ENCODE data around the gene EEIG2. TPM values are rescaled to one million over a fixed set of nuclear protein-coding genes. Genes with fewer than 3 reads are reported as not detected.

The EEIG2 gene
- total and polyA plus RNA-seq, 9 of the 15 experiments (the other 6 are each of a cell fraction or from before 2014, with no cell fraction given): 6.1 to 26.9 (median 15.2) TPM

- peak; percentile 40; the same call in 1 of the 2 replicates for TF ChIP-seq RNF2 (IDR thresholded peaks at IDR 0.05)
- TF ChIP-seq HMGXB4 (CRISPR knock-in tag; IDR thresholded peaks at IDR 0.05): peak; percentile 77; the same call in 1 of the 2 replicates
- TF ChIP-seq SPI1 (IDR thresholded peaks at IDR 0.05; ENCODE audit: borderline replicate concordance, low read depth, low read length): peak; percentile 85
- 0 out of 2 replicates have a peak, but pooled peaks have one; percentile 19 for TF ChIP-seq GTF2E2 (tag; IDR thresholded peaks at IDR 0.05)
- TF ChIP-seq ILF3 (IDR thresholded peaks at IDR 0.05; ENCODE audit: borderline replicate concordance): peak; percentile 64; the same call in 1 of the 2 replicates
- peak; percentile 80 for TF ChIP-seq FOXM1 (IDR thresholded peaks at IDR 0.05; ENCODE audit: low read depth)
- no peak; the same call in 1 of the 2 replicates for TF ChIP-seq FOXM1 (CRISPR knock-in tag; IDR thresholded peaks at IDR 0.05; ENCODE audit: low read depth)
- peak; percentile 79 for TF ChIP-seq CBX5 (IDR thresholded peaks at IDR 0.05; ENCODE audit: borderline replicate concordance, low read depth)
- TF ChIP-seq SMAD4 (CRISPR knock-in tag; conservative IDR thresholded peaks at IDR 0.05): peak; percentile 97
- no peak for TF ChIP-seq GTF2A2 (tag; IDR thresholded peaks at IDR 0.05)
- TF ChIP-seq, protein P1, sequence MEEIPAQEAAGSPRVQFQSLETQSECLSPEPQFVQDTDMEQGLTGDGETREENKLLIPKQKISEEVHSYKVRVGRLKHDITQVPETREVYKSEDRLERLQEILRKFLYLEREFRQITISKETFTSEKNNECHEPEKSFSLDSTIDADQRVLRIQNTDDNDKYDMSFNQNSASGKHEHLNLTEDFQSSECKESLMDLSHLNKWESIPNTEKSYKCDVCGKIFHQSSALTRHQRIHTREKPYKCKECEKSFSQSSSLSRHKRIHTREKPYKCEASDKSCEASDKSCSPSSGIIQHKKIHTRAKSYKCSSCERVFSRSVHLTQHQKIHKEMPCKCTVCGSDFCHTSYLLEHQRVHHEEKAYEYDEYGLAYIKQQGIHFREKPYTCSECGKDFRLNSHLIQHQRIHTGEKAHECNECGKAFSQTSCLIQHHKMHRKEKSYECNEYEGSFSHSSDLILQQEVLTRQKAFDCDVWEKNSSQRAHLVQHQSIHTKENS (CRISPR knock-in tag; IDR thresholded peaks at IDR 0.05): no peak
- TF ChIP-seq, protein P2, sequence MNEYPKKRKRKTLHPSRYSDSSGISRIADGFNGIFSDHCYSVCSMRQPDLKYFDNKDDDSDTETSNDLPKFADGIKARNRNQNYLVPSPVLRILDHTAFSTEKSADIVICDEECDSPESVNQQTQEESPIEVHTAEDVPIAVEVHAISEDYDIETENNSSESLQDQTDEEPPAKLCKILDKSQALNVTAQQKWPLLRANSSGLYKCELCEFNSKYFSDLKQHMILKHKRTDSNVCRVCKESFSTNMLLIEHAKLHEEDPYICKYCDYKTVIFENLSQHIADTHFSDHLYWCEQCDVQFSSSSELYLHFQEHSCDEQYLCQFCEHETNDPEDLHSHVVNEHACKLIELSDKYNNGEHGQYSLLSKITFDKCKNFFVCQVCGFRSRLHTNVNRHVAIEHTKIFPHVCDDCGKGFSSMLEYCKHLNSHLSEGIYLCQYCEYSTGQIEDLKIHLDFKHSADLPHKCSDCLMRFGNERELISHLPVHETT (CRISPR knock-in tag; conservative IDR thresholded peaks at IDR 0.05 in 1 of 2, IDR thresholded peaks at IDR 0.05 in 1 of 2): peak in 1 of 2 experiments; percentile 93; a peak in 2 of 4 replicates
- TF ChIP-seq ZBTB12 (CRISPR knock-in tag; IDR thresholded peaks at IDR 0.05): peak; percentile 62
- peak; percentile 44; the same call in 1 of the 2 replicates for TF ChIP-seq ZNF197 (CRISPR knock-in tag; IDR thresholded peaks at IDR 0.05; ENCODE audit: low read depth)
- no peak for TF ChIP-seq BDP1 (IDR thresholded peaks at IDR 0.05; ENCODE audit: insufficient read depth, insufficient read length)
- TF ChIP-seq MTA1 (IDR thresholded peaks at IDR 0.05; ENCODE audit: borderline replicate concordance): peak; percentile 64; the same call in 1 of the 2 replicates
- TF ChIP-seq TAF1 (IDR thresholded peaks at IDR 0.05; ENCODE audit: control insufficient read depth, extremely low read depth, insufficient read depth, low read length, severe bottlenecking): peak; percentile 78
- peak; percentile 81; the same call in 1 of the 2 replicates for TF ChIP-seq L3MBTL2 (IDR thresholded peaks at IDR 0.05)
- TF ChIP-seq, protein P3, sequence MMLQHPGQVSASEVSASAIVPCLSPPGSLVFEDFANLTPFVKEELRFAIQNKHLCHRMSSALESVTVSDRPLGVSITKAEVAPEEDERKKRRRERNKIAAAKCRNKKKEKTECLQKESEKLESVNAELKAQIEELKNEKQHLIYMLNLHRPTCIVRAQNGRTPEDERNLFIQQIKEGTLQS (IDR thresholded peaks at IDR 0.05): no peak
- TF ChIP-seq, protein P3 (CRISPR knock-in tag; conservative IDR thresholded peaks at IDR 0.05): no peak
These were observed at the start of gene EEIG2 (continued) for GRCh38 chr1:108559215-108560186.

All from K562 (cell line).